Islet of Langerhans (tissue), 1 donor: ENCODE data around the gene MAST2.
"Not testable (repeated sequence)": the region's sequence is repeated elsewhere in the genome, so short reads cannot be mapped to it uniquely, and the experiment has no call there.

Source experiments
- FAIRE-seq: peaks from one replicate; lab custom pipeline; 2011; peaks lifted over from hg19 to GRCh38; lab: Jason Lieb, UNC

The MAST2 gene

DNA sequence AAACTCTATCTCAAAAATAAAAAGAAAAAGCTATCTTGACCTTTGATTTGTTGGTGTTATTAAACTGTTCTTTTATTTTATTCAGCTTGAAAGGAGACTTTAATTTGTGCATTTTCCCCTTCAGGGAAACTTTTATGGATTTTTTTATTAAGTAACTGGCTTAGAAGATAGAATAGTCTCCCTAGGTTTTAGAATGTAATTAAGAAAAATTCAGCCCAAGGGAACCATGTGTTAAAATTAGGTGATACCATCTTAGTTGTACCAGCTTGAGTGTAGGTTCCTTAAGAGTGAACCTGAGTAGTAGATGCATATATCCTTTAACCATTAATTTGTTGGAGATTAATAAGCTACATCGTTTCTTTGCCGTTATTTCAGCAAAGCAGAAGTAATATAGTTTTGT lies 11.4 kb downstream of the MAST2 start:
- no peak for FAIRE-seq

DNA sequence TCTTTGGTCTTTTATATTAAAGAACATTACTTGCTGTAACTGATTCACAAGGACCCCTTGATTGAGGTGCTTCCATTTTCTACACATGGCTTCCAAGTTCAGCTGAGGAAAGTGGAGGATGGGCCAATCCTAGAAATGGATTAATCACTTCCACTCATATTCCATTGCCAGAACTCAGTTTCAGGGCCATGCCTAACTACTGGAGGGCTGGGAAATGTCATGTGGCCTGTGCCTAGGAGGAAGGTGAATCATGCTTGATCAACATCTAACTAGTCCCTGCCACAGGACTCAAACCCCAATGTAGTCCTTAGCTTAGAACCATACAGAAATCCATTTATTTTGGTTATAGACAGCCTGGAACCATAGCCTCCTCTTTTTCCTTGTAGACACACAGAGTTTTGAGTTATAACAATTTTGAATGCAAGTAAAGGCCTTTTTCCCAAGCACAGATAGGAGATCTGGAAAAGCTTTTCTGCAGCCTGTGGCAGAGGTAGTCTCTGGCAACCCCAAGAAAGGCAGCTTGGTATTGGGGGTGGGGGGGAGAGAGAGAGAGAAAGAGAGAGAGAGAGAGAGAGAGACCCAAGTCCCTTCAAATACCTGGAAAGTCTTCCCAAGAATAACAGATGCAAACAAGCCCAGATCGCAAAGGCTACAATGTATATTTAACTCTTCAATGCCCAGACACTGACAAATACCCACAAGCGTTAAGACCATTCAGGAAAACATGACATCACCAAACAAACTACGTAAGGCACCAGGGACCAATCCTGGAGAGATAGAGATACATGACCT lies 12.5 kb downstream of the MAST2 start:
- FAIRE-seq: no peak

DNA sequence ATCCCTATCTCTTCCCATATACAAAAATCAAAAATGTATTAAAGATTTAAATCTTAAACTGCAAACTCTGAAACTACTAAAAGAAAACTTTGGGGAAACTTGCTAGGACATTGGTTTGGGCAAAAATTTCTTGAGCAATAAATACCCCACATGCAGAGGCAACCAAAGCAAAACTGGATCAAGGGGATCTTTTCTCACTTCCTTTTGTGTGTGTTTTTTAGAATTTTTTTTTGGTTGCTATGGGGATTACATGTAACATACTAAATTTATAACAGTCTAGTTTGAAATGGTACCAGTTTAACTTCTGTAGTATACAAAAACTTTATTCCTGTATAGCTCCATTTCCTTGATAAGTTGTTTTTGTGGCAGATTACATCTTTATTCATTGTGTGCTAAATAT lies 16.8 kb downstream of the MAST2 start:
- no peak for FAIRE-seq

GRCh38 chr1:45820788-45821187 lies 17.4 kb downstream of the MAST2 start:
- FAIRE-seq: no peak

DNA sequence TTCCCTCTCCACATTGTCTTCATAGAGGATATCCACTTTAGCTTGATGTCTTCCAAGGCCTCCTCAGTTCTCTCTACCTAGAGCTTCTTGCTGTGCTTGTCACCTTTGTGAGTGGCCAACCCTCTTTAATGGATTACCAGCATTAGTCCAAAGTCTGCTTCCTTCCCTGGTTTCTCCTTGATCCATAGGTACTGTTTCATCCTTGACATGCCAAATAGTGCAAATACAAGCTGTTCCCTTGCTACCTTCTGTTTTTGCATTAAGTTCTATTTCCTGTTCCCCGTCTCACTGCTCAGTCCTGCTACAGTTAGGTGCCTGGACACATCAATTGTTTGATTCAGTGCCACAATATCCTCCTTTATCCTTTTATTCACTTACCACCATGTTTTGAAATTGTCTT lies 19.2 kb downstream of the MAST2 start:
- FAIRE-seq: no peak

DNA sequence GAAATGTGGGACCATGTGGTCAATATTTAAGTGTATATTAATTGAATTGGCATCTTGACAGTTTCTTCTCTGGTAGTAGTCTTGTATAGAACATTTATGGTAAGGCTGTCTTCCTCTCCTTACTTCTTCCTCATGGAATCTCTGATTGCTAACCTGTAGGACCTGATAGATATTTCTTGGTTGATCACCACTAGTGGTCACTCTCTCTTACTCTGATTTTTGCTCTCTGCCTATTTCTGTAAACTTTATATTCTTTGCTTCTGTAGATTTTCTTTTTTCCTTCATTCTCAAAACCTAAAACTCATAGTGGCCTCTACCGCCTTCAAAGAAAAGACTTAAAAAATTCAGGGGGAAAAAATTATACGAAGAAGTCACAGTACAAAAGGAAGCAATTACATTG lies 21.2 kb downstream of the MAST2 start:
- no peak for FAIRE-seq

DNA sequence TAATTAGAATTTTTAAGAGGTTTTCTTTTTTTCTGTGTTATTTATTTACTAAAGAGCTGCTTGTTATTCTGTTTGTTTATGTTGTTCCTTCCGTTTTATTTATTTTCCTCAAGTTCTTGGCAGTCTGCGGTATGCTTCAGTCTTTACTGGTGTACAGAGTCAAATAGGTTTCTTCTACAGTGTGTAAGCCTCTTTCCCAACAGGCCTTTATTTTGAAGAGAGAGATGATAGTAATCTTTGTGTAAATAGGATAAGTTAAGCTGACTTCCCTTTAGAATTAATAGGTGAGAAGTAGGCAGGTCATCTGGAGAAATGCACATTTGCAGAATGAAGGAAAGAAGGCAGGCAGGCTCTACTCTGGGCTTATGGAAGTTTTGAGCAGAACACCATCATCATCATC lies 23.8 kb downstream of the MAST2 start:
- no peak for FAIRE-seq

DNA sequence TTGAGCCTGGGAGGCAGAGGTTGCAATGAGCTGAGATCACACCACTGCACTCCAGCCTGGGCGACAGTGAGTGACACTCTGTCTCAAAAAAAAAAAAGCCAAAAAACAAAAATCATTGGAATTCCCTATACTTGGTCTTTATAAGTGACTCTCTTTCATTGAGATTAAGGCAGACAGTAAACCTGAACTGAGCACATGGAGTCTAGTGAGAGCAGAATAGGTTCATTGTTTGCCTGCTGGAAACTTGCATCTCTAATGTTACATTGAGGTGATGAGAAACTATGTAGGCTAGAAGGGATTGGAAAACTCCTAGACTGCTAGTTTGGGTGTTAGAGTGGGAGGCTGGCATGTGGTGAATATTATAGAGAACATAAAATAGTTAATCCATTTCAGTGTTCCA lies 25.4 kb downstream of the MAST2 start:
- no peak for FAIRE-seq

DNA sequence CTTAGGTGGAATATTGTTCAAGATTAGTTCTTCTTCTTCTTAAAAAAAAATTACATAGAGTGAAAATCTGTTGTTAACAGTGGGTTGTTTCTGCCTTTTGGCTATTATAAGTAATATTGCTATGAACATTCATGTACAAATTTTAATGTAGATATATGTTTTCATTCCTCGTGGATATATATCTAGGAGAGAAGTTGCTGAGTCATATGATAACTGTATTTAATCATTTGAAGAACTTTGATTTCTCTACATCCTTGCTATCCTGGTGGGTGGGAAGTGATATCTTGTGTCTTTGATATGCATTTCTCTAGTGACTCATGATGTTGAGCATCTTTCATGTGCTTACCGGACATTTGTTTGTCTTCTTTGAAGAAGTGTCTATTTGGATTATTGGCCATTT lies 29.9 kb downstream of the MAST2 start:
- FAIRE-seq: no peak

GRCh38 chr1:45834689-45835088 lies 31.3 kb downstream of the MAST2 start:
- FAIRE-seq: no peak

- no peak for FAIRE-seq
Observed at GRCh38 chr1:45836451-45836850, 33.0 kb downstream of the MAST2 start.

DNA sequence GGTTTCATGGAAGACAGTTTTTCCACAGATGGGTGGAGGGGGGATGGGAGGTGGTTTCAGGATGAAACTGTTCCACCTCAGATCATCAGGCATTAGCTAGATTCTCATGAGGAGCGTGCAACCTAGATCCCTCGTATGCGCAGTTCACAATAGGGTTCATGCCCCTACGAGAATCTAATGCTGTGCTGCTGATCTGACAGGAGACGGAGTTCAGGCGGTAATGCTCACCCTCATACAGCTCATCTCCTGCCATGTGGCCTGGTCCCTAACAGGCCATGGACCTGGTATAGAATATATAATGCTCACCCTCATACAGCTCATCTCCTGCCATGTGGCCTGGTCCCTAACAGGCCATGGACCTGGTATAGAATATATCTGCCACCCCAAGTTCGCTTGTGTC lies 33.4 kb downstream of the MAST2 start:
- not testable (repeated sequence) for FAIRE-seq

- FAIRE-seq: not testable (repeated sequence)
Observed at GRCh38 chr1:45838322-45838721, 34.9 kb downstream of the MAST2 start.

DNA sequence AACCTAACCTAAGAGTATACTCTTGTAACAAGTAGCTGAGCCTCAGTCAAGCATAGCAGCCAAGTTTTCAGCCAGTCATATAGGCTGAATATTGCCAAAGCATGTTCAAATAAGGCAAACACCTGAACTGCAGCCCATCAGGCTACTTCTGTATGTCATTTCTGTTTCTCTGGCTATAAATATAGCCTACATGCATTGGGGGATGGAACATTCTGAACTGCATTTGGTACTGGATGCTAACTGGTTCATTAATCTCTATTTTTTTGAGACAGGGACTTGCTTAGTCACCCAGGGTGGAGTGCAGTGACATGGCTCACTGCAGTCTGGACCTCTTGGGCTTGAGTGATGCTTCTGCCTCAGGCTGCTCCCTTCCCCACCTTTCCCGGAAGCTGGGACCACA lies 37.3 kb downstream of the MAST2 start:
- FAIRE-seq: no peak

- peak; percentile 86 for FAIRE-seq
Observed at GRCh38 chr1:45842786-45843185, 39.4 kb downstream of the MAST2 start.

GRCh38 chr1:45843474-45843905 lies 40.1 kb downstream of the MAST2 start:
- FAIRE-seq: peak; percentile 17

DNA sequence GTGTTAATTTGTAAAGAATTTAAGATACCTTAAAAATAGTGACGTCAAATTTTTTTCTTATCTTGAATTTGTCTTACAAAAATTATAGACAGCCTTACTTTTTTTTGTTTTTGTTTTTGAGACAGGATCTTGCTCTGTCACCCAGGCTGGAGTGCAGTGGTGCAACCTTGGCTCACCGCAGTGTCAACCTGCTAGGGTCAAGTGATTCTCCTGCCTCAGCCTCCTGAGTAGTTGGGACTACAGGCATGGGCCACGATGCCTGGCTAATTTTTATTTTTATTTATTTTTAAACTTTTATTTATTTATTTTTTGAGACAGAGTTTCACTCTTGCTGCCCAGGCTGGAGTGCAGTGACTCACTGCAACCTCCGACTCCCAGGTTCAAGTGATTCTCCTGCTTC lies 40.6 kb downstream of the MAST2 start:
- FAIRE-seq: not testable (repeated sequence)

DNA sequence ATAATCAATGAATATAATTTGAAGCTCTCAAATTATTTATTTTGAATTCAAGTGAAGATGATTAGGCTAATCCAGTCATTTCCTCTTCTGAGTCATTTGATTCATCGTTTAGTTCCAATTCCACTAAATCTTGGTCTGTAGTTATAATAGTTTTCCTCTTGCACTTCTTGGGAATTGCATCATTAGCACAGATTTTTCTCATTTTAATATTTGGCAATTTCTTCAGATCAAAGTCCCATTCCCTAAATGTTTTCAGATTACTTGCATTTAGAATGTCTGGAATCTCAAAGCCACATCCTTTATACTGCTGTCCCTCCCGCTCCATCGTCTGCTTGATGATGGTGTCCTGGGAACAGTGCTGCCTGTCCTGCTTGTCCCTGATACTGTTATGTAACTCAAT lies 43.5 kb downstream of the MAST2 start:
- FAIRE-seq: no peak

DNA sequence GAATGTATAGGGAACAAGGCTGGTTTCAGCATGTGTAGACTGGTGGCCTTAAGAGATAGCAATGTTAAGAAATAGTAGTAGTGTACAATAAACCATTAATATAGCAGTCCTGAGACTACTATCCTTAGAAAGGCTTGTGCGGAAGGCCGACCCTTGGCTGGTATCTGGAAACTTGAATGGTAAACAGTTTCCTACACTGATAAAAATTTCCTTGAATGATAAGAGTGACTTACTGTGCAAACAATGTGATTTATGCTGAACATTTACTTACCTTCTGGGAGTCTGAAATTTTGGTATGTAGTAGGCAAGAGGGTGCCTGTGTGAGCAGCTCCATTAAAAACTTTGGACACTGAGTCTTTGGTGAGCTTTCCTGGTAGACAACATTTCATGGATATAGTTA lies 44.7 kb downstream of the MAST2 start:
- FAIRE-seq: no peak

DNA sequence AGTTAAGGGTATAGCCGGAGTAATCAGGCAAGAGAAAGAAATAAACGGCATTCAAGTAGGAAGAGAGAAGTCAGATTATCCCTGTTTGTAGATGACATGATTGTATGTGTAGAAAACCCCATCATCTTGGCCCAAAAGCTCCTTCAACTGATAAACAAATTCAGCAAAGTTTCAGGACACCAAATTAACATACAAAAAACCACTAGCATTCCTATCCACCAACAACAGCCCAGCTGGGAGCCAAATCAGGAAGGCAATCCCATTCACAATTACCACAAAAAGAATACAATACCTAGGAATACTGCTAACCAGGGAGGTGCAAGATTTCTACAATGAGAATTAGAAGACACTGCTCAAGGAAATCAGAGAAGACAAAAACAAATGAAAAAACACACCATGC lies 45.3 kb downstream of the MAST2 start:
- no peak for FAIRE-seq

DNA sequence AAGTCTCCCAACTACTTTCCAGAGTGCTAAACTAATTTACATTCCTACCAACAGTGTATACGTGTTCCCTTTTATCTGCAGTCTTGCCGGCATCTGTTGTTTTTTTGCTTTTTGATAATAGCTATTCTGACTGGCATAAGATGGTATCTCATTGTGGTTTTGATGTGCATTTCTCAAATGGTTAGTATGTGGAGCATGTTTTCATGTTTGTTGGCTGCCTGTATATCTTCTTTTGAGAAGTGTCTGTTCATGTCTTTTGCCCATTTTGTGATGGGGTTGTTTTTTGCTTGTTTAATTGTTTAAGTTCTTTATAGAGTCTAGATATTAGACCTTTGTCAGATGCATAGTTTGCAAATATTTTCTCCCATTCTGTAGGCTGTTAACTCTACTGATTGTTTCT lies 46.6 kb downstream of the MAST2 start:
- no peak for FAIRE-seq

DNA sequence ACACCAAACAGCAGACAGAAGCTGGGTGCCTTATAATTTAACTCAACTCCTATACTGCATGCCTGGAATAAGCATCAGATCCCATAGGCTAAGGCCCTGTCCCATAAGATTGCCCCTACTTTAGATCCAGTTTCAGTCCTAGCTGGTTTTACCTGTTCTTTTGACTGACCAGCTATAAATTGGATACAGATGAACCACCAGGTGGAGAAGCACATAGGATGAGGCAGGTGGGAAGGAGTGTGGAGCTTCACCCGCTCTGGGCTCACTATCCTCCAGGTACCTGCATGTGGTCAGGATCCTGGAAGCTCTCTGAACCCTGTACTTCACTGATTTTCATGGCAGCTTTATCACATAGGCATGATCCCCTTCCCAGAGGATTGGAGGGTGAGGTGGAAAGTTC lies 51.3 kb downstream of the MAST2 start:
- no peak for FAIRE-seq

- FAIRE-seq: no peak
Observed at GRCh38 chr1:45857101-45857700, 53.8 kb downstream of the MAST2 start.
